ENCODE measurements around the gene UHMK1.
"Not testable (repeated sequence)": the region's sequence is repeated elsewhere in the genome, so short reads cannot be mapped to it uniquely, and the experiment has no call there.

GRCh38 chr1:162571121-162571520 is 73.5 kb downstream of the UHMK1 start:
- TF ChIP-seq MYC (IDR thresholded peaks at IDR 0.05; ENCODE audit: low read depth, low read length); POLR2A (IDR thresholded peaks at IDR 0.05; ENCODE audit: extremely low read depth, insufficient read length): not testable (repeated sequence)
